ENCODE data around the gene ZNF234.
A peak's percentile ranks its signal among the peaks of the same experiment; 100 is the strongest.

The ZNF234 gene

DNA sequence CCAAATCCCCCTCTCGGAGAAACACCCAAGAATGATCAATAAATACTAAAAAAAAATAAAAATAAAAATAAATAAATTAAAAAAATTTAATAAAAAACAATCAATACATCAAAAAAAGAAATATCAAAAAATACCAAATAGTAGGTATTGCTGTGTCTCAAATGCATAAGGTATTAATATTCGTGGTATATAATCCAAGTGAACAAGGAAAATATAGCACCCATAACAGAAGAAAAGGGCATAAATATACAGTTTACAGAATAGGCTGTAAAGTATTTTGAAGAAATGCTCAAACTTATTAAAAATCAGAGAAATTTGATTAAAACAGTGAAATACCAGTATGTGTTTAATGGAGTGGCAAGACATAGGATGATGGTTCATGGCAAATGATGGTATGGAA is 63.4 kb downstream of the ZNF234 start:
- TF ChIP-seq SIN3A (IDR thresholded peaks at IDR 0.05; ENCODE audit: borderline replicate concordance, insufficient read depth, low read length) (no peak), POLR2AphosphoS5 (IDR thresholded peaks at IDR 0.05; ENCODE audit: low read depth, low read length) (no peak), TAF1 (IDR thresholded peaks at IDR 0.05; ENCODE audit: borderline replicate concordance, insufficient read depth, low read length) (no peak), FOXP2 (optimal IDR thresholded peaks at IDR 0.05; ENCODE audit: borderline replicate concordance, extremely low read depth, extremely low read length, insufficient read depth) (no peak)
- TF ChIP-seq, protein P1, sequence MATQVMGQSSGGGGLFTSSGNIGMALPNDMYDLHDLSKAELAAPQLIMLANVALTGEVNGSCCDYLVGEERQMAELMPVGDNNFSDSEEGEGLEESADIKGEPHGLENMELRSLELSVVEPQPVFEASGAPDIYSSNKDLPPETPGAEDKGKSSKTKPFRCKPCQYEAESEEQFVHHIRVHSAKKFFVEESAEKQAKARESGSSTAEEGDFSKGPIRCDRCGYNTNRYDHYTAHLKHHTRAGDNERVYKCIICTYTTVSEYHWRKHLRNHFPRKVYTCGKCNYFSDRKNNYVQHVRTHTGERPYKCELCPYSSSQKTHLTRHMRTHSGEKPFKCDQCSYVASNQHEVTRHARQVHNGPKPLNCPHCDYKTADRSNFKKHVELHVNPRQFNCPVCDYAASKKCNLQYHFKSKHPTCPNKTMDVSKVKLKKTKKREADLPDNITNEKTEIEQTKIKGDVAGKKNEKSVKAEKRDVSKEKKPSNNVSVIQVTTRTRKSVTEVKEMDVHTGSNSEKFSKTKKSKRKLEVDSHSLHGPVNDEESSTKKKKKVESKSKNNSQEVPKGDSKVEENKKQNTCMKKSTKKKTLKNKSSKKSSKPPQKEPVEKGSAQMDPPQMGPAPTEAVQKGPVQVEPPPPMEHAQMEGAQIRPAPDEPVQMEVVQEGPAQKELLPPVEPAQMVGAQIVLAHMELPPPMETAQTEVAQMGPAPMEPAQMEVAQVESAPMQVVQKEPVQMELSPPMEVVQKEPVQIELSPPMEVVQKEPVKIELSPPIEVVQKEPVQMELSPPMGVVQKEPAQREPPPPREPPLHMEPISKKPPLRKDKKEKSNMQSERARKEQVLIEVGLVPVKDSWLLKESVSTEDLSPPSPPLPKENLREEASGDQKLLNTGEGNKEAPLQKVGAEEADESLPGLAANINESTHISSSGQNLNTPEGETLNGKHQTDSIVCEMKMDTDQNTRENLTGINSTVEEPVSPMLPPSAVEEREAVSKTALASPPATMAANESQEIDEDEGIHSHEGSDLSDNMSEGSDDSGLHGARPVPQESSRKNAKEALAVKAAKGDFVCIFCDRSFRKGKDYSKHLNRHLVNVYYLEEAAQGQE (IDR thresholded peaks at IDR 0.05; ENCODE audit: insufficient read depth in 1 of 2, low read depth in 2 of 2, low read length in 2 of 2) = no peak

- peak; percentile 84 for TF ChIP-seq POLR2AphosphoS5 (IDR thresholded peaks at IDR 0.05; ENCODE audit: low read depth, low read length)
- no peak for TF ChIP-seq SIN3A (IDR thresholded peaks at IDR 0.05; ENCODE audit: borderline replicate concordance, insufficient read depth, low read length)
- TF ChIP-seq TAF1 (IDR thresholded peaks at IDR 0.05; ENCODE audit: borderline replicate concordance, insufficient read depth, low read length) = peak; percentile 63; the same call in 1 of the 2 replicates
- TF ChIP-seq, protein P1 (IDR thresholded peaks at IDR 0.05; ENCODE audit: insufficient read depth in 1 of 2, low read depth in 2 of 2, low read length in 2 of 2) = no peak
Measured at GRCh38 chr19:44207126-44207803, 65.9 kb downstream of the ZNF234 start.

All from PFSK-1 (cell line).